ENCODE results near the gene SMIM32. TPM values are rescaled to one million over a fixed set of nuclear protein-coding genes. Genes with fewer than 3 reads are reported as not detected.

The SMIM32 gene
- polyA plus RNA-seq, 1 donor from 2014 or later, result 3.6 TPM

DNA sequence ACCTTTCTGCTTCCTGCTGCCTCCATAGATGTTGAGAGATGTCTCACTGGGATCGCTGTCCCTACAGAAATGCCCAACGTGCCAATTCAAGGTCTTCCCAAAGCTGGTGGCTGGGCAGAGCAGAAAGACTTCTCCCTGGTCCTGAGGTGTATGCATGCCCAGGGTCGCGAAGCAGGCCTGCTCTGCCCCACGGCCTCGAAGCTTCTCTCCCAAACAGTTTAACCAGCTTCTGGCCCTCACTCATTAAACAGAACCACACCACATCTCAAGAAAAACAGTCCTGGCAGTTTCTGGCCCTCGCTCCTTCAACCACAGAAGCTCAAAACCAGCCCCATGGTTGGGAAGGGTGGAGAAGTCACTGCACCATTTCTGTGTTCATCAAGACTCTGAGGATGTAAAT lies 14.7 kb upstream of the SMIM32 start:
- H3K9me3 ChIP-seq (ENCODE audit: low read length), result no peaks in the 10 kb centered on the region
- no peaks in the 10 kb centered on the region for H3K79me2 ChIP-seq (replicated peaks; ENCODE audit: insufficient read depth, low read length)
- H3K9me2 ChIP-seq (ENCODE audit: insufficient read depth, low read length), result no peaks in the 10 kb centered on the region
- H3K27ac ChIP-seq (ENCODE audit: low read length), result no peak overlapping the region
- H3K36me3 ChIP-seq (ENCODE audit: insufficient read depth, low read length), result no peaks in the 10 kb centered on the region
- no peaks in the 10 kb centered on the region for H4K20me1 ChIP-seq (ENCODE audit: insufficient read depth)
- H3K27me3 ChIP-seq (ENCODE audit: insufficient read depth, low read depth, low read length), result no peaks in the 10 kb centered on the region
- H3F3A ChIP-seq (ENCODE audit: insufficient read depth, low read length, poor library complexity, severe bottlenecking), result no peaks in the 10 kb centered on the region
- H3K4me2 ChIP-seq (ENCODE audit: low read length), result no peak overlapping the region
- no peak overlapping the region for H3K9ac ChIP-seq (ENCODE audit: low read length)
- no peak overlapping the region for H2AFZ ChIP-seq (ENCODE audit: low read depth, low read length)
- TF ChIP-seq SMC3 (conservative IDR thresholded peaks at IDR 0.05; ENCODE audit: poor library complexity) (no peak), EP300 (conservative IDR thresholded peaks at IDR 0.05; ENCODE audit: poor library complexity, severe bottlenecking) (no peak), POLR2AphosphoS5 (IDR thresholded peaks at IDR 0.05) (no peak), EZH2 (IDR thresholded peaks at IDR 0.05; ENCODE audit: borderline replicate concordance, insufficient read depth, low read length, poor library complexity, severe bottlenecking) (no peak), RAD21 (conservative IDR thresholded peaks at IDR 0.05) (no peak), MXI1 (conservative IDR thresholded peaks at IDR 0.05; ENCODE audit: poor library complexity, severe bottlenecking) (no peak)
- TF ChIP-seq, protein P1, sequence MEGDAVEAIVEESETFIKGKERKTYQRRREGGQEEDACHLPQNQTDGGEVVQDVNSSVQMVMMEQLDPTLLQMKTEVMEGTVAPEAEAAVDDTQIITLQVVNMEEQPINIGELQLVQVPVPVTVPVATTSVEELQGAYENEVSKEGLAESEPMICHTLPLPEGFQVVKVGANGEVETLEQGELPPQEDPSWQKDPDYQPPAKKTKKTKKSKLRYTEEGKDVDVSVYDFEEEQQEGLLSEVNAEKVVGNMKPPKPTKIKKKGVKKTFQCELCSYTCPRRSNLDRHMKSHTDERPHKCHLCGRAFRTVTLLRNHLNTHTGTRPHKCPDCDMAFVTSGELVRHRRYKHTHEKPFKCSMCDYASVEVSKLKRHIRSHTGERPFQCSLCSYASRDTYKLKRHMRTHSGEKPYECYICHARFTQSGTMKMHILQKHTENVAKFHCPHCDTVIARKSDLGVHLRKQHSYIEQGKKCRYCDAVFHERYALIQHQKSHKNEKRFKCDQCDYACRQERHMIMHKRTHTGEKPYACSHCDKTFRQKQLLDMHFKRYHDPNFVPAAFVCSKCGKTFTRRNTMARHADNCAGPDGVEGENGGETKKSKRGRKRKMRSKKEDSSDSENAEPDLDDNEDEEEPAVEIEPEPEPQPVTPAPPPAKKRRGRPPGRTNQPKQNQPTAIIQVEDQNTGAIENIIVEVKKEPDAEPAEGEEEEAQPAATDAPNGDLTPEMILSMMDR (IDR thresholded peaks at IDR 0.05; ENCODE audit: poor library complexity, severe bottlenecking), result no peak
- TF ChIP-seq, protein P2, sequence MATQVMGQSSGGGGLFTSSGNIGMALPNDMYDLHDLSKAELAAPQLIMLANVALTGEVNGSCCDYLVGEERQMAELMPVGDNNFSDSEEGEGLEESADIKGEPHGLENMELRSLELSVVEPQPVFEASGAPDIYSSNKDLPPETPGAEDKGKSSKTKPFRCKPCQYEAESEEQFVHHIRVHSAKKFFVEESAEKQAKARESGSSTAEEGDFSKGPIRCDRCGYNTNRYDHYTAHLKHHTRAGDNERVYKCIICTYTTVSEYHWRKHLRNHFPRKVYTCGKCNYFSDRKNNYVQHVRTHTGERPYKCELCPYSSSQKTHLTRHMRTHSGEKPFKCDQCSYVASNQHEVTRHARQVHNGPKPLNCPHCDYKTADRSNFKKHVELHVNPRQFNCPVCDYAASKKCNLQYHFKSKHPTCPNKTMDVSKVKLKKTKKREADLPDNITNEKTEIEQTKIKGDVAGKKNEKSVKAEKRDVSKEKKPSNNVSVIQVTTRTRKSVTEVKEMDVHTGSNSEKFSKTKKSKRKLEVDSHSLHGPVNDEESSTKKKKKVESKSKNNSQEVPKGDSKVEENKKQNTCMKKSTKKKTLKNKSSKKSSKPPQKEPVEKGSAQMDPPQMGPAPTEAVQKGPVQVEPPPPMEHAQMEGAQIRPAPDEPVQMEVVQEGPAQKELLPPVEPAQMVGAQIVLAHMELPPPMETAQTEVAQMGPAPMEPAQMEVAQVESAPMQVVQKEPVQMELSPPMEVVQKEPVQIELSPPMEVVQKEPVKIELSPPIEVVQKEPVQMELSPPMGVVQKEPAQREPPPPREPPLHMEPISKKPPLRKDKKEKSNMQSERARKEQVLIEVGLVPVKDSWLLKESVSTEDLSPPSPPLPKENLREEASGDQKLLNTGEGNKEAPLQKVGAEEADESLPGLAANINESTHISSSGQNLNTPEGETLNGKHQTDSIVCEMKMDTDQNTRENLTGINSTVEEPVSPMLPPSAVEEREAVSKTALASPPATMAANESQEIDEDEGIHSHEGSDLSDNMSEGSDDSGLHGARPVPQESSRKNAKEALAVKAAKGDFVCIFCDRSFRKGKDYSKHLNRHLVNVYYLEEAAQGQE (IDR thresholded peaks at IDR 0.05; ENCODE audit: borderline replicate concordance), result no peak
- no peak overlapping the region for H3K4me3 ChIP-seq (ENCODE audit: low read length)

DNA sequence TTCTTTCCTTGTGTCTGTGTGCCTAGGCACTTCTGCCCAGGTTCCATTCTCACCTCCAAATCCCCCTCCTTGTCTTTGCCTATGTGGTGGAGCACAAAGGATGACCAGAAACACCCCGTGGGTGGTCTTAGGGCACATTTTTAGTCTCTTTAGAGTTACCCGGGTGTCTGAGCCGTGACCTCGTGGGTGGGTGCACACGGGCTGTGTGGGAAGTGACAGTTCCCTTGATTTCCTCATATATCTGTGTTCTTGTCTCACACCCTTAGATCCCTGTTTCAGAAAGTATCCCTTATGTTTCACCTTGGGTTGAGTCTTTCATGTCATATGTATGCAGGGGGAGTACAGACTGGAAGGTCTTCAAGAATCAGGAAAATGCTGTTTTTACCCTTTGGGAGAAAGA lies 13.4 kb upstream of the SMIM32 start:
- Histone ChIP-seq H3K4me2 (ENCODE audit: low read length) (no peak overlapping the region), H3K79me2 (replicated peaks; ENCODE audit: insufficient read depth, low read length) (no peaks in the 10 kb centered on the region), H3K36me3 (ENCODE audit: insufficient read depth, low read length) (no peaks in the 10 kb centered on the region), H3K4me3 (ENCODE audit: low read length) (no peak overlapping the region), H3K9me2 (ENCODE audit: insufficient read depth, low read length) (no peaks in the 10 kb centered on the region), H3F3A (ENCODE audit: insufficient read depth, low read length, poor library complexity, severe bottlenecking) (no peaks in the 10 kb centered on the region), H3K9me3 (ENCODE audit: low read length) (no peaks in the 10 kb centered on the region), H3K27ac (ENCODE audit: low read length) (no peak overlapping the region), H2AFZ (ENCODE audit: low read depth, low read length) (no peak overlapping the region), H3K9ac (ENCODE audit: low read length) (no peak overlapping the region), H3K27me3 (ENCODE audit: insufficient read depth, low read depth, low read length) (no peaks in the 10 kb centered on the region), H4K20me1 (ENCODE audit: insufficient read depth) (no peaks in the 10 kb centered on the region)
- TF ChIP-seq, protein P1 (IDR thresholded peaks at IDR 0.05; ENCODE audit: poor library complexity, severe bottlenecking), result no peak
- TF ChIP-seq, protein P2 (IDR thresholded peaks at IDR 0.05; ENCODE audit: borderline replicate concordance), result no peak
- TF ChIP-seq EZH2 (IDR thresholded peaks at IDR 0.05; ENCODE audit: borderline replicate concordance, insufficient read depth, low read length, poor library complexity, severe bottlenecking), result no peak
- no peak for TF ChIP-seq MXI1 (conservative IDR thresholded peaks at IDR 0.05; ENCODE audit: poor library complexity, severe bottlenecking)
- TF ChIP-seq POLR2AphosphoS5 (IDR thresholded peaks at IDR 0.05), result no peak
- TF ChIP-seq EP300 (conservative IDR thresholded peaks at IDR 0.05; ENCODE audit: poor library complexity, severe bottlenecking), result no peak
- no peak for TF ChIP-seq SMC3 (conservative IDR thresholded peaks at IDR 0.05; ENCODE audit: poor library complexity)
- no peak for TF ChIP-seq TAF1 (IDR thresholded peaks at IDR 0.05; ENCODE audit: low read depth)
- no peak for TF ChIP-seq RAD21 (conservative IDR thresholded peaks at IDR 0.05)
